Gastroesophageal sphincter (tissue), 3 donors: ENCODE data around the gene MSANTD1.

Experiments
- CTCF ChIP-seq, 4 experiments: fragments of 200-600 bp in 2 of 4; fragments of 450-650 bp in 2 of 4; sonication (generic) in 1 of 4; IDR thresholded peaks; one replicate each; pipeline ENCODE4 v1.5.1; 2017 to 2019; ENCODE audit warnings: antibody characterized with exemption in 4 of 4, mild to moderate bottlenecking in 2 of 4, moderate library complexity in 2 of 4
- EP300 ChIP-seq: sonication (generic); formaldehyde crosslinking; IDR thresholded peaks from one replicate; pipeline ENCODE4 v1.6.1; 2017; ENCODE audit warnings: antibody characterized with exemption, mild to moderate bottlenecking
- POLR2A ChIP-seq, 2 donors: fragments of 450-650 bp; IDR thresholded peaks; one replicate each; pipeline ENCODE4 v1.6.1; 2017; ENCODE audit warnings: antibody characterized with exemption in 2 of 2, mild to moderate bottlenecking in 2 of 2, moderate library complexity in 1 of 2
- POLR2AphosphoS5 ChIP-seq: sonication (generic); formaldehyde crosslinking; IDR thresholded peaks from one replicate; pipeline ENCODE4 v1.6.1; 2017; ENCODE audit warnings: antibody characterized with exemption

GRCh38 chr4:3251691-3252479, 2.9 kb downstream of the MSANTD1 start:
- TF ChIP-seq CTCF (IDR thresholded peaks at IDR 0.05) (no peak), POLR2A (IDR thresholded peaks at IDR 0.05) (no peak), POLR2AphosphoS5 (no peak), EP300 (no peak)
